GM10248 (cell line): ENCODE results near the gene RNF168.
"Not testable (repeated sequence)": the region's sequence is repeated elsewhere in the genome, so short reads cannot be mapped to it uniquely, and the experiment has no call there.

ENCODE experiments used
- CTCF ChIA-PET: fragments of 300-600 bp; sonication (Branson Sonifier 250); formaldehyde crosslinking; extraction: SDS; loops from one replicate; lab custom pipeline; 2021; ENCODE audit warnings: antibody characterized with exemption; lab: Yijun Ruan, JAX
- POLR2A ChIA-PET: fragments of 350-650 bp; sonication (Branson Sonifier 250); formaldehyde crosslinking; extraction: SDS; loops from one replicate; lab custom pipeline; 2020; ENCODE audit warnings: antibody characterized with exemption; lab: Yijun Ruan, JAX
- DNase-seq: peaks from one replicate; pipeline ENCODE4 v3.0.0; 2012; ENCODE audit errors: extremely low spot score
- TF ChIP-seq, protein P1 (sequence below): IDR thresholded peaks from 2 replicates; pipeline ENCODE4 v1.5.1; 2012; ENCODE audit warnings: mild to moderate bottlenecking, low read depth; ENCODE audit errors: extremely low read depth, missing control alignments, control extremely low read depth

Gene RNF168

GRCh38 chr3:196432137-196432879 lies 71.3 kb downstream of the RNF168 start, which contains the start of gene UBXN7:
Gene UBXN7 (minus strand): TSS chr3:196432427. CDS start chr3:196432399, 28 bp downstream.
- TF ChIP-seq, protein P1, sequence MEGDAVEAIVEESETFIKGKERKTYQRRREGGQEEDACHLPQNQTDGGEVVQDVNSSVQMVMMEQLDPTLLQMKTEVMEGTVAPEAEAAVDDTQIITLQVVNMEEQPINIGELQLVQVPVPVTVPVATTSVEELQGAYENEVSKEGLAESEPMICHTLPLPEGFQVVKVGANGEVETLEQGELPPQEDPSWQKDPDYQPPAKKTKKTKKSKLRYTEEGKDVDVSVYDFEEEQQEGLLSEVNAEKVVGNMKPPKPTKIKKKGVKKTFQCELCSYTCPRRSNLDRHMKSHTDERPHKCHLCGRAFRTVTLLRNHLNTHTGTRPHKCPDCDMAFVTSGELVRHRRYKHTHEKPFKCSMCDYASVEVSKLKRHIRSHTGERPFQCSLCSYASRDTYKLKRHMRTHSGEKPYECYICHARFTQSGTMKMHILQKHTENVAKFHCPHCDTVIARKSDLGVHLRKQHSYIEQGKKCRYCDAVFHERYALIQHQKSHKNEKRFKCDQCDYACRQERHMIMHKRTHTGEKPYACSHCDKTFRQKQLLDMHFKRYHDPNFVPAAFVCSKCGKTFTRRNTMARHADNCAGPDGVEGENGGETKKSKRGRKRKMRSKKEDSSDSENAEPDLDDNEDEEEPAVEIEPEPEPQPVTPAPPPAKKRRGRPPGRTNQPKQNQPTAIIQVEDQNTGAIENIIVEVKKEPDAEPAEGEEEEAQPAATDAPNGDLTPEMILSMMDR, result no peak
- peak; percentile 99 for DNase-seq
- CTCF ChIA-PET, result interaction anchor here (1.1 to 1.5 kb wide), 2 partner anchors 54 to 97 kb away, joined by 3 to 4 read pairs; no protein-coding TSS in a partner anchor
- POLR2A ChIA-PET, result interaction anchor here (0.6 to 0.7 kb wide), 3 partner anchors 143 to 977 kb away, joined by 3 to 8 read pairs (median 4); no protein-coding TSS in a partner anchor

GRCh38 chr3:196431181-196432136 lies 72.1 kb downstream of the RNF168 start:
- TF ChIP-seq, protein P1, result no peak
- peak; percentile 59 for DNase-seq
- CTCF ChIA-PET, result interaction anchor here (1.1 to 1.5 kb wide), 2 partner anchors 55 to 97 kb away, joined by 3 to 4 read pairs; no protein-coding TSS in a partner anchor
- POLR2A ChIA-PET, result no interaction called here

GRCh38 chr3:196428041-196428440 lies 75.5 kb downstream of the RNF168 start:
- ChIA-PET CTCF (interaction anchor here (1.1 to 1.6 kb wide), 2 partner anchors 11 to 16 kb away, joined by 3 to 8 read pairs; no protein-coding TSS in a partner anchor), POLR2A (no interaction called here)
- DNase-seq, result no peak
- TF ChIP-seq, protein P1, result no peak

DNA sequence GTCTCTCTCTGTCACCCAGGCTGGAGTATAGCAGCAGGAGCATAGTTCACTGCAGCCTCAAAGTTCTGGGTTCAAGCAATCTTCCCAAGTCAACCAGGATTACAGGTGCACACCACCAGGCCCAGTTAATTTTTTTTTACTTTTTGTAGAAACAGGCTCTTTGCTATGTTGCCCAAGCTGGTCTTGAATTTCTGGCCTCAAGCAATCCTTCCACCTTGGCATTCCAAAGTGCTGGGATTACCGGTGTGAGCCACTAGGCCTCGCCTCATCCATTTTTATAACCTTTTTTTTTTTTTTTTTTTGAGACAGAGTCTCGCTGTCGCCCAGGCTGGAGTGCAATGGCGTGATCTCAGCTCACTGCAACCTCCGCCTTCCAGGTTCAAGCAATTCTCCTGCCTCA lies 79.1 kb downstream of the RNF168 start:
- CTCF ChIA-PET, result interaction anchor here (1.8 kb wide), 1 partner anchor 17 kb away, joined by 4 read pairs; no protein-coding TSS in a partner anchor

DNA sequence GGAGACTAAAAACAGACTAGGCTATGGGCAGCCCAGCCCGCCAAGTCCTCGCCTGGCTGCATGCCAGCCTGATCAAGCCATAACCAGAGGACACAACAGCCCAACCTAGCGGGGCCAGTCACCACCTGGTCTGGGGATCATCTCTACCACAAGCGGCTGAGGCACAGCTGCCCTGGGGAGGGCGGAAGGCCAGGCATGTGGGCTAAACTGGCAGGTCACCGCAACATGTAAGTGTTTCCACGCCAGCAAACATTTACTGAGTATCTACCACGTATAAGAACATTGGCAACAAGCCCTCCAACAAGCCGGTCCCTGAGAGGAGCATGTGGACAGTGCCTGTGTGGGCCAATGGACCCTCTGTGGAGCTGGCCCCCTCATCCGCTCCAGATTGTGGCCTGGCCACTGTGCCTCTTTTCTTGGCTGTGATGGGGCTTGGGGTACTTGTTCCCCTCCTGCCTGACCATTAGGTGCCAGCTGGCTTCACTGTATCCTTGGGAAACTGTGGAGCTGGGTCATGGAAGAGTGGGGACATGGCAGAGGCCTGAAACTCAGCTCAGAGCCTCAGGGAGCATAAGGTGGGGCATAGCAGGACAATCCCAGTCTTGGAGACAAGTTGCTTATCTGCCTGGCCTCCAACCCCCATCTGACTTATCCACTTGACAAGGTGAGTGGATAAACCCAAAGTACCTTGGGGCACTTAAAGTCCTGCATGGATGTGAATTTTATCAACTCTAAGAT lies 80.4 kb downstream of the RNF168 start:
- POLR2A ChIA-PET, result no interaction called here
- DNase-seq, result no peak
- CTCF ChIA-PET, result interaction anchor here (1.0 to 1.8 kb wide), 2 partner anchors 11 to 16 kb away, joined by 3 to 4 read pairs; no protein-coding TSS in a partner anchor
- TF ChIP-seq, protein P1, result no peak

More for the DNA sequence above, 79.1 kb downstream of the RNF168 start:
- POLR2A ChIA-PET, DNase-seq: not testable (repeated sequence)

DNA sequence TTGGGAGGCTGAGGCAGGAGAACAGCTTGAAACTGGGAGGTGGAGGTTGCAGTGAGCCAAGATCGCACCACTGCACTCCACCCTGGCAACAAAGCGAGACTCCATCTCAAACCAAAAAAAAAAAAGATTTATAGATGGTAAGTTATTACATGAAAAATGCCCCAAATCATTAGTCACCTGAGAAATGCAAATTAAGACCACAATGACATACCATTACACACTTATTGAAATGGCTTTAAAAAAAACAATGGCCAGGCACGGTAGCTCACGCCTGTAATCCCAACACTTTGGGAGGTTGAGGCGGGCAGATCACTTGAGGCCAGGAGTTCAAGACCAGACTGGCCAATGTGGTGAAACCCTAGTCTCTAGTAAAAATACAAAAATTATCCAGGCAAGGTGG lies 81.9 kb downstream of the RNF168 start:
- DNase-seq, POLR2A ChIA-PET: not testable (repeated sequence)
- CTCF ChIA-PET, result interaction anchor here (1.1 kb wide), 1 partner anchor 13 kb away, joined by 3 read pairs; no protein-coding TSS in a partner anchor

- CTCF ChIA-PET, result interaction anchor here (1.5 to 2.0 kb wide), 2 partner anchors 11 to 23 kb away, joined by 4 to 7 read pairs; no protein-coding TSS in a partner anchor
- POLR2A ChIA-PET, result no interaction called here
- TF ChIP-seq, protein P1, result no peak
- no peak for DNase-seq
Measured at GRCh38 chr3:196419386-196419785, 84.2 kb downstream of the RNF168 start.
